ENCODE results near the gene MMGT1. TPM values are rescaled to one million over a fixed set of nuclear protein-coding genes. Genes with fewer than 3 reads are reported as not detected.

MMGT1 gene
- total and polyA plus RNA-seq, 2 donors (not counting 3 experiments of a cell fraction or from before 2014, with no cell fraction given): 10.4 to 18.8 TPM

DNA sequence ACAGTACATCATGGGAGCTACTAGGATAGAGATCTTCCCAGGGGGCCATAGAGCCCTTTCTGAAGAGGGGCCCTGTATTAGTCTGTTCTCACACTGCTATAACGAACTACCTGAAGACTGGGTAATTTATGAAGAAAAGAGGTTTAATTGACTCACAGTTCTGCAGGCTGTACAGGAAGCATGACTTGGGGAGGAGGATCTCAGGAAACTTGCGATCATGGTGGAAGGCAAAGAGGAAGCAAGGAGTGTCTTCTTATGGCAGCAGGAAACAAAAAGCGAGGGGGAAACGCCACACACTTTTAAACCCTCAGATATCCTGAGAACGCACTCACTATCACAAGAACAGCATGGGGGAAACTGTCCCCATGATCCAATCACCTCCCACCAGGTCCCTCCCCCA is 7.2 kb upstream of the MMGT1 start:
- Histone ChIP-seq H3K4me2 (ENCODE audit: insufficient read depth, low read length) (no peak overlapping the region), H2AFZ (ENCODE audit: low read depth, low read length) (no peak overlapping the region), H3K9me1 (replicated peaks; ENCODE audit: control insufficient read depth, extremely low read depth, insufficient read depth, low read length) (no peaks in the 10 kb centered on the region), H3K9me3 (replicated peaks; ENCODE audit: control insufficient read depth, insufficient read depth, low read length) (no peaks in the 10 kb centered on the region), H4K20me1 (replicated peaks; ENCODE audit: control insufficient read depth, extremely low read depth, insufficient read depth, low read length) (no peaks in the 10 kb centered on the region), H3K9ac (replicated peaks; ENCODE audit: extremely low read depth, insufficient read depth, low read length) (no peak overlapping the region), H3K79me2 (ENCODE audit: control insufficient read depth, insufficient read depth, low read length) (peaks cover 3% of the 10 kb centered on the region), H3K36me3 (ENCODE audit: control insufficient read depth in 2 of 2, extremely low read depth in 1 of 2, insufficient read depth in 2 of 2, low read length in 2 of 2) (no peaks in the 10 kb centered on the region), H3K4me1 (ENCODE audit: control insufficient read depth, extremely low read depth, insufficient read depth, low read length) (peaks cover 6% of the 10 kb centered on the region), H3K27ac (ENCODE audit: insufficient read depth, low read depth, low read length) (no peak overlapping the region), H3K27me3 (ENCODE audit: control insufficient read depth in 2 of 2, insufficient read depth in 2 of 2, low read length in 2 of 2) (no peaks in the 10 kb centered on the region), H3K4me3 (replicated peaks in 1 of 3; ENCODE audit: insufficient read depth in 1 of 3, low read depth in 1 of 3, low read length in 3 of 3) (no peak overlapping the region)
- CTCF ChIA-PET: no interaction called here
- FAIRE-seq (no peak), DNase-seq (ENCODE audit: low read depth, low spot score) (no peak)
- intact Hi-C loops (cut with micrococcal nuclease): no loop called here
- dilution Hi-C loops (cut with MboI; ENCODE audit: extremely low pct_ligation_motif_present, low sequenced_read_pairs): no loop called here
- no TSS peak for BruUV-seq (replicated peaks)
- POLR2A ChIA-PET: no interaction called here
- no peak for TF ChIP-seq EZH2 (IDR thresholded peaks at IDR 0.05; ENCODE audit: borderline replicate concordance, low read depth, low read length, severe bottlenecking)
- TF ChIP-seq POLR2A (IDR thresholded peaks at IDR 0.05; ENCODE audit: low read depth, low read length): no peak
- TF ChIP-seq GATA2 (IDR thresholded peaks at IDR 0.05; ENCODE audit: insufficient read depth, insufficient read length, low read depth, low read length): no peak
- TF ChIP-seq, protein P1, sequence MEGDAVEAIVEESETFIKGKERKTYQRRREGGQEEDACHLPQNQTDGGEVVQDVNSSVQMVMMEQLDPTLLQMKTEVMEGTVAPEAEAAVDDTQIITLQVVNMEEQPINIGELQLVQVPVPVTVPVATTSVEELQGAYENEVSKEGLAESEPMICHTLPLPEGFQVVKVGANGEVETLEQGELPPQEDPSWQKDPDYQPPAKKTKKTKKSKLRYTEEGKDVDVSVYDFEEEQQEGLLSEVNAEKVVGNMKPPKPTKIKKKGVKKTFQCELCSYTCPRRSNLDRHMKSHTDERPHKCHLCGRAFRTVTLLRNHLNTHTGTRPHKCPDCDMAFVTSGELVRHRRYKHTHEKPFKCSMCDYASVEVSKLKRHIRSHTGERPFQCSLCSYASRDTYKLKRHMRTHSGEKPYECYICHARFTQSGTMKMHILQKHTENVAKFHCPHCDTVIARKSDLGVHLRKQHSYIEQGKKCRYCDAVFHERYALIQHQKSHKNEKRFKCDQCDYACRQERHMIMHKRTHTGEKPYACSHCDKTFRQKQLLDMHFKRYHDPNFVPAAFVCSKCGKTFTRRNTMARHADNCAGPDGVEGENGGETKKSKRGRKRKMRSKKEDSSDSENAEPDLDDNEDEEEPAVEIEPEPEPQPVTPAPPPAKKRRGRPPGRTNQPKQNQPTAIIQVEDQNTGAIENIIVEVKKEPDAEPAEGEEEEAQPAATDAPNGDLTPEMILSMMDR (IDR thresholded peaks at IDR 0.05; ENCODE audit: extremely low read depth in 1 of 2, insufficient read depth in 1 of 2, low read depth in 1 of 2, low read length in 2 of 2): no peak
- TF ChIP-seq JUN (IDR thresholded peaks at IDR 0.05; ENCODE audit: borderline replicate concordance, insufficient read depth, insufficient read length, low read depth): no peak
- no peak for TF ChIP-seq MYC (IDR thresholded peaks at IDR 0.05; ENCODE audit: low read depth, low read length)
- TF ChIP-seq, protein P2, sequence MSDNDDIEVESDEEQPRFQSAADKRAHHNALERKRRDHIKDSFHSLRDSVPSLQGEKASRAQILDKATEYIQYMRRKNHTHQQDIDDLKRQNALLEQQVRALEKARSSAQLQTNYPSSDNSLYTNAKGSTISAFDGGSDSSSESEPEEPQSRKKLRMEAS (IDR thresholded peaks at IDR 0.05; ENCODE audit: insufficient read depth, insufficient read length): no peak
- TF ChIP-seq POLR2AphosphoS5 (IDR thresholded peaks at IDR 0.05; ENCODE audit: insufficient read depth, low read depth, low read length): no peak
- no peak for TF ChIP-seq FOS (IDR thresholded peaks at IDR 0.05; ENCODE audit: borderline replicate concordance, insufficient read depth, low read length)
